Heart left ventricle (tissue), 13 donors: ENCODE measurements around the gene SRBD1.

Source experiments
- CTCF ChIP-seq, 12 donors: fragments of 200-600 bp; sonication (generic) in 4 of 12; IDR thresholded peaks; one replicate each; pipeline versions ENCODE4 v1.5.0 to v1.8.0; 2018 to 2022; ENCODE audit warnings: antibody characterized with exemption in 12 of 12, mild to moderate bottlenecking in 5 of 12
- POLR2A ChIP-seq, 2 donors: fragments of 450-650 bp; IDR thresholded peaks; one replicate each; pipeline ENCODE4 v1.6.1; 2017; ENCODE audit warnings: antibody characterized with exemption in 2 of 2, mild to moderate bottlenecking in 2 of 2, moderate library complexity in 2 of 2
- donor health status: ischemic (EF 13 %, LVEDD 7.1; RV severe dilation, severe dysfunction).
- donor health status: DM: no; HTN: yes; CAD: no.
- donor health status: DM: no; HTN: no; CAD: no.
- donor health status: ischemic (EF 25% LVEDD 6.9; RV normal size, moderate dysfunction).
- donor health status: ischemic (EF 25% LVEDD 5.7; RV mildly dilated, moderate dysfunction).
- donor health status: ischemic (EF 35%, LVEDD 5.7; RV mildly dilated, moderate dysfunction).
- donor health status: nonischemic (EF 11% LVEDD 7.7; RV severe dilation, severe dysfunction).
- donor health status: DM: yes; HTN: yes; CAD: no.
- donor health status: PGD.
- donor health status: ischemic (EF 29% LVEDD 5.4; RV normal size, mild dysfunction).
- donor health status: nonischemic (EF 23%, LVEDD 6.1; RV moderate dilation, normal function).

- no peak for TF ChIP-seq CTCF (IDR thresholded peaks at IDR 0.05)
- no peak for TF ChIP-seq POLR2A (IDR thresholded peaks at IDR 0.05)
Observed at GRCh38 chr2:45498661-45499550, 112.2 kb downstream of the SRBD1 start.
